OCI-LY3 (cell line): Measurements from ENCODE around the gene HYAL4.

Experiments
- H2AFZ ChIP-seq: fragments of 200-600, 300-600 bp; shearing (Covaris generic); 2 replicates; pipeline ENCODE4 v1.6.0; 2014; ENCODE audit warnings: antibody characterized with exemption, low read depth, low read length
- H3K27ac ChIP-seq: fragments of 200-600, 300-600 bp; sonication (generic); 2 replicates; pipeline ENCODE4 v1.5.1; 2014; ENCODE audit warnings: mild to moderate bottlenecking, low read length, moderate library complexity, mixed read lengths
- H3K27me3 ChIP-seq: fragments of 200-600, 300-600 bp; sonication (generic); 2 replicates; pipeline ENCODE4 v1.6.1; 2014; ENCODE audit warnings: low read depth, low read length, mixed read lengths
- H3K36me3 ChIP-seq: fragments of 200-600, 300-600 bp; sonication (generic); replicated peaks from 2 replicates; pipeline ENCODE3; 2014; ENCODE audit warnings: low read depth, low read length, mixed read lengths
- H3K4me1 ChIP-seq: fragments of 300-600, 200-600 bp; sonication (generic); 2 replicates; pipeline ENCODE4 v1.6.1; 2014; ENCODE audit warnings: low read length, mixed read lengths
- H3K4me2 ChIP-seq: fragments of 200-600, 300-600 bp; sonication (generic); 2 replicates; pipeline ENCODE4 v1.6.1; 2014; ENCODE audit warnings: low read length, mixed read lengths
- H3K4me3 ChIP-seq: fragments of 300-600, 200-600 bp; sonication (generic); 2 replicates; pipeline ENCODE4 v1.5.1; 2014; ENCODE audit warnings: antibody characterized with exemption, mild to moderate bottlenecking, low read length, moderate library complexity
- H3K79me2 ChIP-seq: fragments of 300-600, 200-600 bp; shearing (Covaris generic); 2 replicates; pipeline ENCODE4 v1.6.1; 2014; ENCODE audit warnings: mild to moderate bottlenecking, low read length, mixed read lengths
- H3K9ac ChIP-seq: fragments of 300-600, 200-600 bp; shearing (Covaris generic); 2 replicates; pipeline ENCODE4 v1.6.0; 2014; ENCODE audit warnings: mild to moderate bottlenecking, low read length, moderate library complexity
- H3K9me3 ChIP-seq: fragments of 200-600, 300-600 bp; shearing (Covaris generic); 2 replicates; pipeline ENCODE4 v1.6.1; 2014; ENCODE audit warnings: low read length, mixed read lengths; ENCODE audit not compliant: insufficient read depth
- H4K20me1 ChIP-seq: fragments of 200-600, 300-600 bp; sonication (generic); 2 replicates; pipeline ENCODE4 v1.6.1; 2016; ENCODE audit warnings: low read length, mixed read lengths; ENCODE audit not compliant: insufficient read depth
- CTCF ChIP-seq: fragments of 200-600, 300-600 bp; sonication (generic); IDR thresholded peaks from 2 replicates; pipeline ENCODE4 v1.5.1; 2014; ENCODE audit warnings: antibody characterized with exemption, low read length, low read depth
- EZH2phosphoT487 ChIP-seq: fragments of 200-600 bp; shearing (Covaris generic); IDR thresholded peaks from 2 replicates; pipeline ENCODE4 v1.6.1; 2018; ENCODE audit warnings: antibody characterized with exemption, mixed run types, low read depth

The HYAL4 gene

GRCh38 chr7:123844712-123845219, at the start of gene HYAL4:
Gene HYAL4, plus strand, starts transcription at chr7:123845169. Its CDS starts 23,105 bp downstream, at chr7:123868274.
- TF ChIP-seq CTCF (no peak), EZH2phosphoT487 (no peak)
- no peak within 1 kb of the TSS for H3K4me3 ChIP-seq

GRCh38 chr7:123795917-123796316, 49.1 kb upstream of the HYAL4 start:
- Histone ChIP-seq H3K4me3 (no peak overlapping the region), H4K20me1 (no peaks in the 10 kb centered on the region), H3K9me3 (no peaks in the 10 kb centered on the region), H3K27me3 (no peaks in the 10 kb centered on the region), H3K27ac (no peak overlapping the region), H3K79me2 (no peaks in the 10 kb centered on the region), H3K4me1 (peaks cover 21% of the 10 kb centered on the region), H3K36me3 (no peaks in the 10 kb centered on the region), H3K4me2 (no peak overlapping the region), H3K9ac (no peak overlapping the region), H2AFZ (no peak overlapping the region)
- TF ChIP-seq EZH2phosphoT487 (no peak), CTCF (no peak)

More at GRCh38 chr7:123844712-123845219, at the start of gene HYAL4:
- Histone ChIP-seq H3K9ac (no peak within 1 kb of the TSS), H3K27me3 (no peaks in the 10 kb centered on the region), H3K79me2 (no peaks in the 10 kb centered on the region), H3K4me1 (no peaks in the 10 kb centered on the region), H3K36me3 (no peaks in the 10 kb centered on the region), H2AFZ (no peak within 1 kb of the TSS), H3K27ac (no peak within 1 kb of the TSS), H4K20me1 (no peaks in the 10 kb centered on the region), H3K9me3 (no peaks in the 10 kb centered on the region), H3K4me2 (no peak within 1 kb of the TSS)

- peaks cover 15% of the 10 kb centered on the region for H3K4me1 ChIP-seq
- H3K9me3 ChIP-seq = no peaks in the 10 kb centered on the region
- no peak overlapping the region for H3K4me3 ChIP-seq
- no peak overlapping the region for H3K9ac ChIP-seq
- no peaks in the 10 kb centered on the region for H4K20me1 ChIP-seq
- no peaks in the 10 kb centered on the region for H3K36me3 ChIP-seq
- no peaks in the 10 kb centered on the region for H3K27me3 ChIP-seq
- no peak for TF ChIP-seq CTCF
- no peak for TF ChIP-seq EZH2phosphoT487
- no peaks in the 10 kb centered on the region for H3K79me2 ChIP-seq
- H3K27ac ChIP-seq = no peak overlapping the region
- H2AFZ ChIP-seq = no peak overlapping the region
- H3K4me2 ChIP-seq = no peak overlapping the region
These were observed 48.4 kb upstream of the HYAL4 start for GRCh38 chr7:123796568-123796967.

GRCh38 chr7:123797673-123798531, 47.1 kb upstream of the HYAL4 start:
- H3K4me3 ChIP-seq = 0 out of 2 replicates have a peak overlapping the region, but pooled peaks have one; percentile 5
- peak overlapping the region; percentile 55 for H2AFZ ChIP-seq
- H3K27ac ChIP-seq = no peak overlapping the region
- no peaks in the 10 kb centered on the region for H3K9me3 ChIP-seq
- H3K27me3 ChIP-seq = no peaks in the 10 kb centered on the region
- no peaks in the 10 kb centered on the region for H4K20me1 ChIP-seq
- no peak for TF ChIP-seq EZH2phosphoT487
- TF ChIP-seq CTCF = peak; percentile 77
- peak overlapping the region; percentile 17 for H3K4me2 ChIP-seq
- H3K79me2 ChIP-seq = no peaks in the 10 kb centered on the region
- peaks cover 2% of the 10 kb centered on the region for H3K4me1 ChIP-seq
- H3K9ac ChIP-seq = no peak overlapping the region
- H3K36me3 ChIP-seq = no peaks in the 10 kb centered on the region
